Measurements from ENCODE around the gene OOSP2. TPM values are rescaled to one million over a fixed set of nuclear protein-coding genes. Genes with fewer than 3 reads are reported as not detected.

Gene OOSP2
- total RNA-seq, 4 donors from 2014 or later = not detected

- DNase-seq (ENCODE audit: low spot score) (no peak), ATAC-seq (ENCODE audit: low FRiP score) (no peak)
- TF ChIP-seq CTCF (IDR thresholded peaks at IDR 0.05) = no peak
Measured at GRCh38 chr11:60097189-60097588, 57.0 kb downstream of the OOSP2 start.

Other genes starting within 250 kb of the OOSP2 start
- 10 to 100 TPM; 28.1 to 50.9 (median 38.3) TPM for gene MRPL16, start 229.6 kb upstream of the OOSP2 start, total RNA-seq
- gene CBLIF, start 194.9 kb upstream of the OOSP2 start, total RNA-seq = not detected
- not detected for gene TCN1, start 173.9 kb upstream of the OOSP2 start, total RNA-seq
- gene OOSP3, start 161.6 kb upstream of the OOSP2 start, total RNA-seq = not detected
- gene OOSP1, start 102.0 kb upstream of the OOSP2 start, total RNA-seq = not detected
- not detected for gene OOSP4A, start 76.4 kb upstream of the OOSP2 start, total RNA-seq
- not detected for gene OOSP4B, start 23.2 kb upstream of the OOSP2 start, total RNA-seq
- not detected for gene MS4A3, start 16.3 kb downstream of the OOSP2 start, total RNA-seq
- gene MS4A2, start 48.3 kb downstream of the OOSP2 start, total RNA-seq = 1 to 10 TPM in 3 of 4 donors, under 1 TPM in 1; 0.31 to 2.5 (median 1.3) TPM
- gene MS4A6A, start 142.7 kb downstream of the OOSP2 start, total RNA-seq = 100 to 1,000 TPM; 167 to 239 (median 219) TPM
- gene MS4A4E, start 202.7 kb downstream of the OOSP2 start, total RNA-seq = 1 to 10 TPM; 2.2 to 7.1 (median 4.4) TPM
- 100 to 1,000 TPM in 2 of 4 donors, 10 to 100 TPM in 2; 61.3 to 131 (median 103) TPM for gene MS4A4A, start 240.3 kb downstream of the OOSP2 start, total RNA-seq

All from omental fat pad (tissue), 4 donors.